Endothelial cell of umbilical vein (primary cell): ENCODE measurements around the gene CEMP1. TPM values are rescaled to one million over a fixed set of nuclear protein-coding genes. Genes with fewer than 3 reads are reported as not detected.

Experiments
- BruUV-seq: library from RNA; stranded (reverse); fragments of 400-500 nt; replicated peaks from 2 replicates; lab custom pipeline; 2021; lab: Mats Ljungman, UMichigan
- CTCF ChIA-PET: fragments of 300-600, 350-600 bp; sonication (Branson Sonifier 250); formaldehyde crosslinking; loops from one replicate; lab custom pipeline; 2021; ENCODE audit warnings: antibody characterized with exemption, inconsistent platforms; lab: Charles Lee
- POLR2A ChIA-PET: fragments of 300-600, 350-600 bp; sonication (Branson Sonifier 250); formaldehyde crosslinking; loops from one replicate; lab custom pipeline; 2021; ENCODE audit warnings: antibody characterized with exemption, inconsistent platforms; lab: Charles Lee
- DNase-seq: peaks from one replicate; pipeline ENCODE4 v3.0.0-alpha.2; 2011; ENCODE audit warnings: low read depth, low spot score
- FAIRE-seq: peaks from 2 replicates; lab custom pipeline; 2011; peaks lifted over from hg19 to GRCh38; lab: Jason Lieb, UNC
- H2AFZ ChIP-seq: 2 replicates; pipeline ENCODE4 v1.6.0; 2012; ENCODE audit warnings: low read depth, low read length, control low read depth, inconsistent platforms
- H3K27ac ChIP-seq: 2 replicates; pipeline ENCODE4 v1.5.1; 2011; ENCODE audit warnings: low read depth, mild to moderate bottlenecking, control low read depth, low read length, moderate library complexity; ENCODE audit not compliant: insufficient read depth
- H3K27me3 ChIP-seq, 2 experiments: 2 replicates each; pipeline versions ENCODE4 v1.6.0 to v1.6.1; 2011; ENCODE audit warnings: low read length in 2 of 2, mixed read lengths in 1 of 2; ENCODE audit not compliant: control insufficient read depth in 2 of 2, insufficient read depth in 2 of 2
- H3K36me3 ChIP-seq, 2 experiments: 2 replicates in 1 of 2; 3 replicates in 1 of 2; pipeline ENCODE4 v1.5.1; 2011; ENCODE audit warnings: low read length in 2 of 2, mild to moderate bottlenecking in 1 of 2, moderate library complexity in 1 of 2; ENCODE audit not compliant: control insufficient read depth in 2 of 2, insufficient read depth in 2 of 2; ENCODE audit errors: extremely low read depth in 1 of 2
- H3K4me1 ChIP-seq: 3 replicates; pipeline ENCODE4 v1.5.1; 2011; ENCODE audit warnings: mild to moderate bottlenecking, low read length; ENCODE audit not compliant: control insufficient read depth, insufficient read depth; ENCODE audit errors: extremely low read depth
- H3K4me2 ChIP-seq: 2 replicates; pipeline ENCODE4 v1.6.1; 2011; ENCODE audit warnings: low read length, control low read depth, mixed read lengths; ENCODE audit not compliant: insufficient read depth
- H3K4me3 ChIP-seq, 3 experiments: fragments of 200-600 bp in 1 of 3; sonication (generic), shearing (Covaris generic) in 1 of 3; replicated peaks in 1 of 3; 2 replicates each; pipeline ENCODE4 v1.5.1; 2011 to 2016; ENCODE audit warnings: control low read depth in 3 of 3, low read length in 3 of 3, mild to moderate bottlenecking in 2 of 3, inconsistent platforms in 1 of 3, low read depth in 1 of 3, moderate library complexity in 1 of 3; ENCODE audit not compliant: insufficient read depth in 1 of 3
- H3K79me2 ChIP-seq: 2 replicates; pipeline ENCODE4 v1.6.0; 2012; ENCODE audit warnings: low read length, inconsistent platforms; ENCODE audit not compliant: control insufficient read depth, insufficient read depth
- H3K9ac ChIP-seq: replicated peaks from 2 replicates; pipeline ENCODE3; 2011; ENCODE audit warnings: low read length, control low read depth; ENCODE audit not compliant: insufficient read depth; ENCODE audit errors: extremely low read depth
- H3K9me1 ChIP-seq: replicated peaks from 3 replicates; pipeline ENCODE4 v1.6.0; 2011; ENCODE audit warnings: mild to moderate bottlenecking, low read length; ENCODE audit not compliant: control insufficient read depth, insufficient read depth; ENCODE audit errors: extremely low read depth
- H3K9me3 ChIP-seq: replicated peaks from 2 replicates; pipeline ENCODE4 v1.5.1; 2012; ENCODE audit warnings: low read length, inconsistent platforms; ENCODE audit not compliant: control insufficient read depth, insufficient read depth
- H4K20me1 ChIP-seq: replicated peaks from 2 replicates; pipeline ENCODE3; 2011; ENCODE audit warnings: mild to moderate bottlenecking, low read length; ENCODE audit not compliant: control insufficient read depth, insufficient read depth; ENCODE audit errors: extremely low read depth
- CTCF ChIP-seq, 2 donors: IDR thresholded peaks; 1 replicate in 1 of 2; 2 replicates in 1 of 2; pipeline ENCODE4 v1.5.1; 2011; ENCODE audit warnings: low read length in 2 of 2, mild to moderate bottlenecking in 2 of 2, moderate library complexity in 2 of 2, control low read depth in 1 of 2, inconsistent platforms in 1 of 2, low read depth in 1 of 2; ENCODE audit not compliant: insufficient read depth in 1 of 2; ENCODE audit errors: extremely low read depth in 1 of 2
- EZH2 ChIP-seq: IDR thresholded peaks from 2 replicates; pipeline ENCODE4 v1.6.1; 2012; ENCODE audit warnings: borderline replicate concordance, low read depth, mild to moderate bottlenecking, moderate library complexity, low read length, inconsistent platforms; ENCODE audit not compliant: severe bottlenecking
- FOS ChIP-seq: IDR thresholded peaks from 2 replicates; pipeline ENCODE4 v1.6.1; 2011; ENCODE audit warnings: mild to moderate bottlenecking, low read length, moderate library complexity, borderline replicate concordance; ENCODE audit not compliant: insufficient read depth
- GATA2 ChIP-seq: IDR thresholded peaks from 2 replicates; pipeline ENCODE4 v1.7.0; 2011; ENCODE audit warnings: low read depth, mild to moderate bottlenecking, moderate library complexity, mixed read lengths, low read length; ENCODE audit not compliant: insufficient read length, insufficient read depth
- JUN ChIP-seq: IDR thresholded peaks from 2 replicates; pipeline ENCODE4 v1.6.1; 2011; ENCODE audit warnings: borderline replicate concordance, low read depth; ENCODE audit not compliant: insufficient read length, insufficient read depth
- MYC ChIP-seq: IDR thresholded peaks from one replicate; pipeline ENCODE4 v1.6.1; 2011; ENCODE audit warnings: mild to moderate bottlenecking, low read depth, low read length
- POLR2A ChIP-seq: IDR thresholded peaks from 2 replicates; pipeline ENCODE4 v1.6.1; 2012; ENCODE audit warnings: low read depth, mild to moderate bottlenecking, control low read depth, low read length
- POLR2AphosphoS5 ChIP-seq: IDR thresholded peaks from 2 replicates; pipeline ENCODE4 v1.6.1; 2012; ENCODE audit warnings: low read depth, mild to moderate bottlenecking, control low read depth, low read length, moderate library complexity; ENCODE audit not compliant: insufficient read depth
- dilution Hi-C: fragments of 300-500 bp; cut with MboI; formaldehyde crosslinking; loops from one replicate; pipeline ENCODE4 v1.15.0; 2019; ENCODE audit warnings: low sequenced_read_pairs; ENCODE audit not compliant: extremely low pct_ligation_motif_present
- intact Hi-C: fragments of 100-400 bp; cut with micrococcal nuclease; formaldehyde crosslinking; loops from one replicate; pipeline ENCODE4 v1.10.0; 2022
- polyA plus RNA-seq, 4 experiments: library from polyadenylated mRNA; depleted of rRNA in 3 of 4; stranded (reverse) in 3 of 4; unstranded in 1 of 4; fragments of >200 nt; gene quantifications; 2 replicates each; pipeline versions ENCODE4 v1.2.1 to v1.2.3, GENCODE V29; 2011 to 2012; ENCODE audit warnings: missing spikeins in 1 of 4
- total RNA-seq: library from RNA; stranded (reverse); gene quantifications from 2 replicates; pipeline ENCODE4 v1.2.3, GENCODE V29; 2021
- TF ChIP-seq, protein P1 (sequence below): IDR thresholded peaks from 2 replicates; pipeline ENCODE4 v1.6.1; 2011; ENCODE audit not compliant: insufficient read depth, insufficient read length

The CEMP1 gene
- total and polyA plus RNA-seq, 2 donors (not counting 3 experiments of a cell fraction or from before 2014, with no cell fraction given): not detected

- Histone ChIP-seq H3K9ac (no peak overlapping the region), H3K27me3 (no peaks in the 10 kb centered on the region), H2AFZ (no peak overlapping the region), H3K4me3 (no peak overlapping the region), H3K4me2 (no peak overlapping the region), H3K9me1 (no peaks in the 10 kb centered on the region), H3K9me3 (no peaks in the 10 kb centered on the region), H4K20me1 (no peaks in the 10 kb centered on the region), H3K36me3 (peaks cover 0 to 10% of the 10 kb centered on the region in 2 experiments), H3K4me1 (no peaks in the 10 kb centered on the region), H3K27ac (no peak overlapping the region), H3K79me2 (peaks cover 6% of the 10 kb centered on the region)
- intact Hi-C loops (no loop called here), dilution Hi-C loops (no loop called here)
- TF ChIP-seq FOS: no peak
- no peak for TF ChIP-seq POLR2A
- TF ChIP-seq CTCF (IDR thresholded peaks at IDR 0.05; ENCODE audit: extremely low read depth in 1 of 2, insufficient read depth in 1 of 2, low read depth in 1 of 2, low read length in 2 of 2): no peak
- no peak for TF ChIP-seq POLR2AphosphoS5
- TF ChIP-seq, protein P1, sequence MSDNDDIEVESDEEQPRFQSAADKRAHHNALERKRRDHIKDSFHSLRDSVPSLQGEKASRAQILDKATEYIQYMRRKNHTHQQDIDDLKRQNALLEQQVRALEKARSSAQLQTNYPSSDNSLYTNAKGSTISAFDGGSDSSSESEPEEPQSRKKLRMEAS: no peak
- no peak for TF ChIP-seq GATA2
- TF ChIP-seq JUN: no peak
- TF ChIP-seq MYC: no peak
- no peak for TF ChIP-seq EZH2
- no TSS peak for BruUV-seq
- ChIA-PET POLR2A (no interaction called here), CTCF (interaction anchor here (1.6 kb wide), 1 partner anchor 9 kb away, joined by 8 read pairs; no protein-coding TSS in a partner anchor)
- no peak for FAIRE-seq
- no peak for DNase-seq
Measured at GRCh38 chr16:2492292-2492691, 38.9 kb downstream of the CEMP1 start.
